ENCODE results near the gene NR2F1-AS1. TPM values are rescaled to one million over a fixed set of nuclear protein-coding genes. Genes with fewer than 3 reads are reported as not detected.
"Not testable (repeated sequence)": the region's sequence is repeated elsewhere in the genome, so short reads cannot be mapped to it uniquely, and the experiment has no call there.

Gene NR2F1-AS1
- total RNA-seq, 2 donors from 2014 or later = 1.4 to 3.3 TPM

- Histone ChIP-seq H3K36me3 (ENCODE audit: control insufficient read depth, insufficient read depth, low read length) (no peaks in the 10 kb centered on the region), H3K4me1 (ENCODE audit: control insufficient read depth, insufficient read depth, low read length) (no peaks in the 10 kb centered on the region), H3K4me3 (ENCODE audit: low read length) (no peak overlapping the region), H3K27ac (ENCODE audit: low read depth, low read length) (no peak overlapping the region), H3K27me3 (ENCODE audit: control insufficient read depth, insufficient read depth, low read length, poor library complexity, severe bottlenecking) (no peaks in the 10 kb centered on the region), H3K9ac (ENCODE audit: extremely low read depth, low read length, poor library complexity, severe bottlenecking) (no peak overlapping the region), H3K9me3 (ENCODE audit: control insufficient read depth, low read length) (peaks cover 32% of the 10 kb centered on the region)
- Mint-ChIP-seq H3K9me3 (peaks cover 70% of the 10 kb centered on the region), H3K4me3 (no peak overlapping the region), H3K27me3 (ENCODE audit: insufficient read depth) (peaks cover 6% of the 10 kb centered on the region), H3K27ac (no peak overlapping the region), H3K36me3 (ENCODE audit: low read depth) (peaks cover 7% of the 10 kb centered on the region), H3K4me1 (peaks cover 3% of the 10 kb centered on the region)
- TF ChIP-seq, protein P1, sequence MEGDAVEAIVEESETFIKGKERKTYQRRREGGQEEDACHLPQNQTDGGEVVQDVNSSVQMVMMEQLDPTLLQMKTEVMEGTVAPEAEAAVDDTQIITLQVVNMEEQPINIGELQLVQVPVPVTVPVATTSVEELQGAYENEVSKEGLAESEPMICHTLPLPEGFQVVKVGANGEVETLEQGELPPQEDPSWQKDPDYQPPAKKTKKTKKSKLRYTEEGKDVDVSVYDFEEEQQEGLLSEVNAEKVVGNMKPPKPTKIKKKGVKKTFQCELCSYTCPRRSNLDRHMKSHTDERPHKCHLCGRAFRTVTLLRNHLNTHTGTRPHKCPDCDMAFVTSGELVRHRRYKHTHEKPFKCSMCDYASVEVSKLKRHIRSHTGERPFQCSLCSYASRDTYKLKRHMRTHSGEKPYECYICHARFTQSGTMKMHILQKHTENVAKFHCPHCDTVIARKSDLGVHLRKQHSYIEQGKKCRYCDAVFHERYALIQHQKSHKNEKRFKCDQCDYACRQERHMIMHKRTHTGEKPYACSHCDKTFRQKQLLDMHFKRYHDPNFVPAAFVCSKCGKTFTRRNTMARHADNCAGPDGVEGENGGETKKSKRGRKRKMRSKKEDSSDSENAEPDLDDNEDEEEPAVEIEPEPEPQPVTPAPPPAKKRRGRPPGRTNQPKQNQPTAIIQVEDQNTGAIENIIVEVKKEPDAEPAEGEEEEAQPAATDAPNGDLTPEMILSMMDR (conservative IDR thresholded peaks at IDR 0.05) = no peak
- DNase-seq = no peak
- WGBS, 2 experiments (ENCODE audit: insufficient coverage in 1 of 2, insufficient read length in 1 of 2) = 83 to 100% methylated on average over 1 of the region's 1 CpG
These were observed 119.3 kb downstream of the NR2F1-AS1 start for GRCh38 chr5:93461756-93462155.

GRCh38 chr5:93460286-93460685, 120.7 kb downstream of the NR2F1-AS1 start:
- no peaks in the 10 kb centered on the region for H3K27me3 ChIP-seq (ENCODE audit: control insufficient read depth, insufficient read depth, low read length, poor library complexity, severe bottlenecking)
- H3K4me3 ChIP-seq (ENCODE audit: low read length) = no peak overlapping the region
- Mint-ChIP-seq H3K9me3 (peaks cover 59% of the 10 kb centered on the region), H3K4me1 (peaks cover 6% of the 10 kb centered on the region), H3K27ac (no peak overlapping the region), H3K27me3 (ENCODE audit: insufficient read depth) (peaks cover 8% of the 10 kb centered on the region), H3K36me3 (ENCODE audit: low read depth) (peaks cover 7% of the 10 kb centered on the region), H3K4me3 (no peak overlapping the region)
- TF ChIP-seq, protein P1 (conservative IDR thresholded peaks at IDR 0.05) = no peak
- H3K36me3 ChIP-seq (ENCODE audit: control insufficient read depth, insufficient read depth, low read length) = no peaks in the 10 kb centered on the region
- no peak overlapping the region for H3K27ac ChIP-seq (ENCODE audit: low read depth, low read length)
- no peak for DNase-seq
- H3K9me3 ChIP-seq (ENCODE audit: control insufficient read depth, low read length) = peaks cover 32% of the 10 kb centered on the region
- WGBS, 2 experiments (ENCODE audit: insufficient coverage in 1 of 2, insufficient read length in 1 of 2) = 88 to 100% methylated on average over 2 of the region's 2 CpGs
- H3K4me1 ChIP-seq (ENCODE audit: control insufficient read depth, insufficient read depth, low read length) = no peaks in the 10 kb centered on the region
- no peak overlapping the region for H3K9ac ChIP-seq (ENCODE audit: extremely low read depth, low read length, poor library complexity, severe bottlenecking)

GRCh38 chr5:93456796-93457195, 124.2 kb downstream of the NR2F1-AS1 start:
- H3K27me3 Mint-ChIP-seq (ENCODE audit: insufficient read depth) = not testable (repeated sequence)

GRCh38 chr5:93454896-93455295, 126.1 kb downstream of the NR2F1-AS1 start:
- WGBS, 2 experiments (ENCODE audit: insufficient coverage in 1 of 2, insufficient read length in 1 of 2) = 100% methylated on average over 1 of the region's 1 CpG; no CpG with 5 or more reads in 1 of the 2 experiments
- TF ChIP-seq, protein P1 (conservative IDR thresholded peaks at IDR 0.05) = no peak

More at GRCh38 chr5:93456796-93457195, 124.2 kb downstream of the NR2F1-AS1 start:
- H3K36me3 Mint-ChIP-seq (ENCODE audit: low read depth); H3K4me3 Mint-ChIP-seq; H3K27ac ChIP-seq (ENCODE audit: low read depth, low read length); H3K9me3 ChIP-seq (ENCODE audit: control insufficient read depth, low read length); H3K4me3 ChIP-seq (ENCODE audit: low read length); H3K36me3 ChIP-seq (ENCODE audit: control insufficient read depth, insufficient read depth, low read length); H3K27me3 ChIP-seq (ENCODE audit: control insufficient read depth, insufficient read depth, low read length, poor library complexity, severe bottlenecking); H3K9ac ChIP-seq (ENCODE audit: extremely low read depth, low read length, poor library complexity, severe bottlenecking); DNase-seq; H3K4me1 ChIP-seq (ENCODE audit: control insufficient read depth, insufficient read depth, low read length): not testable (repeated sequence)
- Mint-ChIP-seq H3K4me1 (peaks cover 13% of the 10 kb centered on the region), H3K9me3 (peaks cover 24% of the 10 kb centered on the region), H3K27ac (peak overlapping the region; percentile 59)
- 63 to 82% methylated on average over 2 to 7 of the region's 8 CpGs for WGBS, 2 experiments (ENCODE audit: insufficient coverage in 1 of 2, insufficient read length in 1 of 2)

More at GRCh38 chr5:93454896-93455295, 126.1 kb downstream of the NR2F1-AS1 start:
- H3K9me3 Mint-ChIP-seq = peaks cover 9% of the 10 kb centered on the region
- H3K9me3 ChIP-seq (ENCODE audit: control insufficient read depth, low read length) = no peaks in the 10 kb centered on the region
- H3K4me3 ChIP-seq (ENCODE audit: low read length) = no peak overlapping the region
- no peaks in the 10 kb centered on the region for H3K36me3 ChIP-seq (ENCODE audit: control insufficient read depth, insufficient read depth, low read length)
- H3K4me1 ChIP-seq (ENCODE audit: control insufficient read depth, insufficient read depth, low read length) = no peaks in the 10 kb centered on the region
- no peak overlapping the region for H3K9ac ChIP-seq (ENCODE audit: extremely low read depth, low read length, poor library complexity, severe bottlenecking)
- H3K27me3 ChIP-seq (ENCODE audit: control insufficient read depth, insufficient read depth, low read length, poor library complexity, severe bottlenecking) = no peaks in the 10 kb centered on the region
- H3K4me3 Mint-ChIP-seq = no peak overlapping the region
- H3K27ac Mint-ChIP-seq = no peak overlapping the region
- no peaks in the 10 kb centered on the region for H3K36me3 Mint-ChIP-seq (ENCODE audit: low read depth)
- DNase-seq = no peak
- H3K27ac ChIP-seq (ENCODE audit: low read depth, low read length) = no peak overlapping the region
- peaks cover 13% of the 10 kb centered on the region for H3K4me1 Mint-ChIP-seq
- peaks cover 8% of the 10 kb centered on the region for H3K27me3 Mint-ChIP-seq (ENCODE audit: insufficient read depth)

Measured in endodermal cell (in vitro differentiated cells).